KBM-7 (cell line): ENCODE data around the gene SPATA24.
A peak's percentile ranks its signal among the peaks of the same experiment; 100 is the strongest.

ENCODE experiments used
- DNase-seq: peaks from one replicate; pipeline ENCODE4 v3.0.0-alpha.2; 2015
- in situ Hi-C: fragments of 300-500 bp; cut with MboI; formaldehyde crosslinking; loops from 2 replicates; pipeline ENCODE4 v1.14.3; 2020; ENCODE audit warnings: low sequenced_read_pairs, low pct_unique_long_range_greater_than_20kb, mixed read lengths

Gene SPATA24

DNA sequence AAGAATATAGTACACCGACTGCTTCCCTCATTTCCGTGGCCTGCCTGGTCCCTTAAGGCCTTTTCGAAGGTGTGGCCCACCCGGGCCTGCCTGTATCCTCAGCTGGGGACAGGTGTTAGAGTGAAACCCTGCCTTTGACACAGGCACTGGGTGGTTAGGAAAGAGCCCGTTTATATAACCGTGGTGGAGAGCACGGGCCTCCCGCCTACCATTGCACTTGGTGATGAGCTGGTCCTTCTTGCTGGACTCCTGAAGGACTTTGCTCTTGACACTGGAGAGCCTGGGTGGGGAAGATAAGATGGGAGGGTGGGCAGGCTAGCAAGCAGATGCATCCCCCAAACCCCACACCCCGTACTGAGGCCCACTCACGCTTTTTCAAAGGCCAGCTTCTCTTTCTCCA lies 2.3 kb downstream of the SPATA24 start:
- DNase-seq: no peak
- in situ Hi-C loops: no loop called here

DNA sequence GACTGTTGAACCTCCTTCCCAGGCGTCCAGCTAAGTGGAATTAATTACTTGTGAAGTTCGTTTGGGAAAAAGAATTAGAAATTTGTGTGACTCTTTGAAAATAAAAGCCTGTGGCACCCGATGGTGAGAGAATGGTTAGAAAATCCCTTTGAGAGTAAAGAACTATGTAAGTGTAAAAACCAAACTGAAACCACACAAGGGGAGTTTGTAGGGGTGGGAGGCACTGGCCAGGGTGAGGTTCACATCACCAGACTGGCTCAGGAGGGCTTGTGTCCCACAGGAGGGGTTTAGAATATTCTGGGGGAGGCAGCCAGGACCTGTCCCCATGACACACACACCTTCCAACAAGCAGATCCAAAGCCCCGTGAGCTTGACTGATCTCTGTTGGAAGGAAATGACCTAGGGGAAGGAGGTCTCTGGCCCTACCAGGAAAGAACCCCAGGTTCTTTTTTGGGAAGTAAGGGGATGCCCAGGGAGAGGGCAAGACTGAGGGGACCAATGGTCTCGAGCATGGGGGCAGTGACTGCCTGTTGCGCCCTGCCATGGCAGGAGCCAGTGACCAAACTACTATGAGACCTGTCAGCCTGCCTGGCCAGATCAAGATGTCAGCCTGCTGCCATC lies 4.3 kb downstream of the SPATA24 start:
- DNase-seq: no peak
- in situ Hi-C loops: no loop called here

DNA sequence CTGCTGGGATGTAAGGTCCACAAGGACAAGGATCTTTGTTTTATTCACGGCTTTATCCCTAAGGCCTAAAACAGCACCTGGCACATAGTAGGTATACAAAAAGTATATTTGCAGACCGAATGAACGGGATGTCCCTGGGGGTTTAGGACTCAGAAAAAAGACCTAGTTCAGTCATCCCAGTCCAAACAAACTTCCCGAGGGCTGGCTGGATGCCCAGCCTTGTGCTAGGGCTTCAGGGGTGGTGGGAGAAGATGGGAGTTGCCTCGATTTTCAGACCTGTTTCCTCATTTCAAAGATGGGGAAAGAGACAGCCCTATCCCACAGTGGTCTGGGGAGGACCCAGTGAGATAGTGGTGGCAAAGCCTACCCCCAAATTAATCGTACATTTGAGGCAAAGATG lies 6.0 kb downstream of the SPATA24 start:
- DNase-seq: no peak
- in situ Hi-C loops: no loop called here

DNA sequence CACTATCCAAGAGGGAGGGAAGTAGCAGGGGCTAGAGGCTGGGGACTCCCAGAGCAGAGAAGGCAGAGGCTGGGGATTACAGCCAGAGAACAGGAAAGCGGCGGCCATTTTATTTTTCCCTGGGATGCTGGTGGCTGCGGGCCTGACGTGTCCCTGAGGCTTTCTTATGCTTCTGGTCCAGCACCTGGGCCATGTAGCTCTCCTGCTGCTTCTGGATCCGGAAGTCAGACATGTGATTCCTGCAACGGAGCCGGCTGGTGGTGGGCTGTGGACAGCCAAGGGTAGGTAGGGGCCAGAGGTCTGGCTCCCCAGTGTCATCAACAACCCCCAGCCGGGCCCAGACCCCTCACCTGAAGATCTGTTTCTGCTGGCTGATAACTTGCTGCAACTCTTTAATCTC lies 7.2 kb downstream of the SPATA24 start:
- in situ Hi-C loops: no loop called here
- no peak for DNase-seq

DNA sequence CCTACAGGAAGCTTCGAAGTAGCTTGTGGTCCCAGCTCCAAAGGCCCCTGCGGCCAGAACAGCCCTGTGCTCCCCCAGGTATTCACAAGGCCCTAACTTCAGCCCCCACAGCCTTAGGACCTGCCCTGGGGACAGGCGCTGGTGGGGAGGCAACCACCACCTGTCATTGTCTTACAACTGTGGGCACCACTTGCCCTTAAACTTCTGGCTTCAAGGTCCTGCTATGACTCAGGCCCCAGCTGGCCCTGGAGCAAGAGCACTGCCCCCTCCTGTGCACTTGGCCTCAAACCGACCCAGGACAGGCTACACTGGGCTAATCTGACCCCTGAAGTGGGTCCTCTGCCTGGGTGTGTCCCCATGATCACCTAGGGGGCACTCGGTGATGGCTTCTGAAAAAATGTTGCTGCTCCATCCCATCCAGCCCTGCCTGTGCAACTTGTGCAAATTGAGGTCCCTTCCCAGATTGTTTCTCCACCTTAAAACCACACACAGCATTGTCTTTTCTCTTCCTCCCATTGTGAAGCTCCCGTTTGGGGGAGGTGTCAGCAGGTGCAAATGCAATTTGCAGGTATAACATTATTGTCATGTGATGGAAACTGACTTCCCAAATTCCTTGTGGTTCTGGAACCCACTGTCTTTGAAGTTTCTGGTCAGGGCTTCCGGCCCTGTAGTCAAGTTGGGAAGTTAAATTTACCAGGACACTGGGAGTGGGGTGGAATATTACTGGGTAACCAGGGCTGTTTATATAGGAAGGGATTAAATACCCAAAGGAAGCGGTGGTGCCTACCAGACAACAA lies 7.8 kb downstream of the SPATA24 start:
- DNase-seq: no peak
- in situ Hi-C loops: no loop called here

DNA sequence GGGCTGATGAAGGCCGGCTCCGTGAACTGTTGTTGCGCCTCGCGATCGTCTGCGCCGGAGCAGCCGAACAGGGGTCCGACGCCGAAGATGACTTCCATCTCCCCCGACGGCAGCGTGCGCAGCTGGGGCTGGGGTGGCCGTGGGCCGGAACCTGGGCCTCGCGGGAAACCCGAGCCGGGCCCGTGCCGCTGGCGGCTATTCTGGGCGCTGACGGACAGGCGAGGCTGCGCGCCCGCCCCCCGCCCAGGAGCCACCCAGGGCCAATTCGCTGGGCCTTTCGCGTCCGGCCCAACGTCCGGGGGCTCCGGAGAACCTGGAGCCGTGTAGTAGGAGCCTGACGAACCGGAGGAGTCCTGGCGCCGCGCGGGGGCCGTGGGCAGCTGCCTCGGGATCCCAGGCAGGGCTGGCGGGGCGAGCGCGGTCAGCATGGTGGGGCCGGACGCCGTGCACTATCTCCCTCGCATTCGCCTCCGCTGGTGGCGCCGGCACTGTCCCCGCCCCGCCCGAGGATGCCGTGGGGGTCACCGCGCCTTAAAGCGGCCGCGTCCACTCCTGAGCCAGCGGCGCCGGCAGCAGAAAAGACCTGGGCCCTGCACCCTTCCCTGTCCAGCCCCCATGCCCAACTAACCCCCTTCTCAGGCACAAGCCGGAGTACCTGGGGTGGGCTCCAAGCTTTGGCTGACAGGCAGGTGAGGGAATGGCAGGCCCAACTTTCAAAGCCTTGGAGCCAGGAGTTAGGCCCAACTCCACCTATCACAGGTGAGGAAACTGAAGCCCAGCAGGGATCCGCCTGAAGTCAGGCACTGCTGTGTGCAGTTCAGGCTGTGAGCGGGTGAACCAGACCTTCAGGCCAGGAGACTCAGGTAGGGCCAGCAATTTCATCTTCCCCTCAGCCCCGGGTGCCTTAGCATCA lies 9.0 kb downstream of the SPATA24 start, which contains the start of gene PROB1:
Gene PROB1, minus strand, starts transcription at position 451 of the 913 bp plus-strand sequence. Its CDS starts 23 bp downstream, at position 428.
- in situ Hi-C loops: no loop called here
- DNase-seq: no peak

DNA sequence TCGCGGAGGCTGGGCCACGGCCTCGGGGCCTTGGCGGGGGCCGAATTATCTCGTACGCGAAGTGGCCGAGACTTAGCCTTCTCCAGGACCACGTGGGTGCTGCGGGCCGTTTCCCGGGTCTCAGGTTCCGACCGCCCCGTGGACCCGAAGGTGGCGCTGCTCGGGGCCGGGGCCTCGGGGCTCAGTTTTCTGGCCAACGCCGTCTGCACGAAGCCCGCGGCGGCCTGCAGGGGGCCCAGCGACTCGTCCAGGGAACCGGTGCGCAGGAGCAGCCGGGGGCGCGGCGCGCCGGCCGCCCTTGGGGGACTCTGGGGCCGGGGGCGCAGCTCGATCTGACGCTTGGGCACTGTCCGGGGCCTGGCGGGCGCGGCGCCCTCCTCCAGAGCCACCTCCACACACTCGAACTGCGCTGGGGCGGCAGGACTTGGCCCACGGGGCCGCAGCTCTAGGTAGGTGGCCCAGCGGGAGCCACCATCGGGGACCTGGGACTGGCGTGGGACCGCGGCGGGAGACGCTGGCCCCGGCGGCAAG lies 9.7 kb downstream of the SPATA24 start:
- in situ Hi-C loops: no loop called here

DNA sequence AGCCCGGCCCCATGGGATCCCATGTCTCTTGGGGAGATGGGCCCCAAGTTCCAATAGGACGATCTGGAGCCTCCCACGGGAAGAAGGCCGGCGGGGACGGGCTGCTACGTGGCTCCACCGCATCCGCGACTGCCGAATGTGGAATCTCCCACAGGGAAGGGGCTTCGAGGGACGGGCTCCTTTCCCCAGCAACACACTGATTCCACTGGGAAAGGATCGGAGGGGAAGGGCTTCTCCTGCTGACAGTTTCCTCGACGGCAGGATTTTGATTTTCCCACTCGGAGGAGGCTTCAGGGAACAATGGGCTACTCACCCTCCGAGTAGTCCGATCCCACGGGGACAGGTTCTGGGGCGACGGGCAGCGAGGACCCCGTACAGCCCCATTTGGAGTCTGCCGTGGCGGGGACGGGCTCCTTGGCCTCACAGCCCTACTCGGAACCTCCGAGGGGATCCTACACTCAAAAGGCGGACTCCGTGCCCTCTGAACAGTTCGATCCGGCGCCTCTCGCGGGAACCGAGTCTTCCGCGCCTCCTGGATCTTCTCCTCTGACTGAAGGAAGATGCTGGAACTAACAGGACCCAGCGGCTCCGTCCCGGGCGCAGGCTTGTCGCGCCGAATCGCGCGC lies 10.3 kb downstream of the SPATA24 start:
- DNase-seq: no peak
- in situ Hi-C loops: no loop called here

More for the DNA sequence above, 9.7 kb downstream of the SPATA24 start:
- no peak for DNase-seq

DNA sequence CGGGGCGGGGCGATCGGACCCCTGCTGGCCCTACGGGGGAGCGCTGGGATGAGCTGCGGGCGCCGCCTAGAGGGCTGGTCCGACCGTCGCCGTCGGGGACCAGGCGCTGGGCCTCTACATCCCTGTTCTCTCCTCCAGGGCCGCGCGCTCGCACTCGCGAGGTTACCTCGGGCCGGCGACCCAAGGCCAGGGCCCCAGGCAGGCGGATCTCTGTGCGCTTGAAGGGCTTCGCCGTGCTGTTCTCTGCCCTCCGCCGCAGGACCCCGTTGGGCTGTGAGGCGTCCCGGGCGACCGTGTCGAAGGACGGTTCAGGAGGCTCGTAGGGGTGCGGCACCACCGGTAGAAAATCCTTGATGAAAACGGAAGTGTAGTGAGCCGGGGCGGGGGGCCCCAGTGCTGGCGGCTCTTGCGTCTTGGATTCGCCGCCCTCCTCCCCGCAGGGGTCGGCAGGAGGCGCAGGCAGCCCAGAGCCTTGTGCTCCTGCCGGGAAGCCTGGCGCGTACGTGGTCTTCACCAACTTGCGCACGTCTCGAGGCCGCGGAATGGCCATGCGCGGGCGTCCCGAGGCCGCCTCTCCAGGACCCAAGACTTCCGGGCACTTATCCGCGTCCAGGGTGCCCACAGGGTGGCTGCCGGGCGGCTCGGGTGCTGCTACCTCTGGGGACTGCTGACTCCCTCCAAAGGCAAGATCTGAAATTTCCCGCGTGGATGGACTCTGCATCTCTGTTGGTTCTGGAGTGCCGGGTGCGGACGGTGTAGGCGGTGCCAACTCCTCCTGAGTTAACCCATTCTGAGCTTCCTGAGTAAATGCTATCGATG lies 11.0 kb downstream of the SPATA24 start:
- in situ Hi-C loops: no loop called here
- DNase-seq: peak; percentile 95

DNA sequence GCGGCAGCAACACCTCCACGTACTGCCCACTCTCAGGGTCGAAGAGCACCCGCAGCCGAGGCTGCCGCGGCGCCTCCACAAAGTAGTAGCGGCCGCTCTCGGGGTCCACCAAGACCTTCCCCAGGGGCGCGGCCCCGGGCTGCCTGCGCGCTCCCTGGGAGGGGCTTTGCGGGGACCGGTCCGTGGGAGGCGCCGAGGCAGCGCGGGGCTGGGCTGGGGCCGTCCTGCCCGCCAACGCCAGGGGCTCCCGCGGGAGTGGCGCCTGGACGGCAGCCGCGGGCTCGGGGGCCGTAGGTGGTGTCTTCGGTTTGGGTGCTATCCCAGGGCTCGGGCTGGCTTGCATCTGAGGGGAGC lies 11.6 kb downstream of the SPATA24 start:
- no peak for DNase-seq

DNA sequence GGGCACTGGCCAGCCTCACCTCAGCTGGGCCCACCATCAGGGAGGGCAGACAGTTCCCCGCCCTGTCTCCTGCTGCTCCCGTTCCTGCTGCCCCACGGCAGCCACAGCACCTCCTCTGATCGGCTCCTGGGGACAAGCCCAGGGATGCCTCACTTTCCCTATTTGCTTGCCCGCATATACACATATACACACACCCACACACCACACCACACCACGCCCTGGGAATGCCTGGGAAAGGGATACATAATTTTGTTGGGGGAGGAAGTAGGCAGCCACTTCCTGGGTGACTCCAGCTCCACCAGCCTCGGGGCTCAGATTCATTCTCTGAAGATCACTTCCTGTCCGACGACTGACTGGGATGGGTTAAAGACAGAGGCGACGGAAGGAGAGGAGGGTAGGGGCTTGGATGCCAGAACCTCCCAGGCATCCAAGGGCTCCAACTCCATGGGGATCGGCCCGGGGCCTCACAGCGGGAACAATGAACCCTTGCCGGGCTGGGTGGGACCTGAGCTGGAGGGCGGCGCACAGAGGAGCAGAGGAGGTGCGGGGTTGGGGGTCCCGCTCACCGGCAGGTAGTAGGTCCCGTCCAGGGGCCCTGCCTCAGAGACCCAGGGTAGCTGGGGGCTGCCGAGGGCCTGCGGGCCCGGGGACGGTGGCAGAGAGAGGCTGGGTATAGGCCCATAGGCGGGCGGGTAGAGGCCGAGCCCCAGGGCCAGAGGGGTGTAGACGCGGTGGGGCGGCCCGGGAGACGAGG lies 12.1 kb downstream of the SPATA24 start:
- no peak for DNase-seq
- in situ Hi-C loops: no loop called here

More for the DNA sequence above, 11.6 kb downstream of the SPATA24 start:
- in situ Hi-C loops: no loop called here

DNA sequence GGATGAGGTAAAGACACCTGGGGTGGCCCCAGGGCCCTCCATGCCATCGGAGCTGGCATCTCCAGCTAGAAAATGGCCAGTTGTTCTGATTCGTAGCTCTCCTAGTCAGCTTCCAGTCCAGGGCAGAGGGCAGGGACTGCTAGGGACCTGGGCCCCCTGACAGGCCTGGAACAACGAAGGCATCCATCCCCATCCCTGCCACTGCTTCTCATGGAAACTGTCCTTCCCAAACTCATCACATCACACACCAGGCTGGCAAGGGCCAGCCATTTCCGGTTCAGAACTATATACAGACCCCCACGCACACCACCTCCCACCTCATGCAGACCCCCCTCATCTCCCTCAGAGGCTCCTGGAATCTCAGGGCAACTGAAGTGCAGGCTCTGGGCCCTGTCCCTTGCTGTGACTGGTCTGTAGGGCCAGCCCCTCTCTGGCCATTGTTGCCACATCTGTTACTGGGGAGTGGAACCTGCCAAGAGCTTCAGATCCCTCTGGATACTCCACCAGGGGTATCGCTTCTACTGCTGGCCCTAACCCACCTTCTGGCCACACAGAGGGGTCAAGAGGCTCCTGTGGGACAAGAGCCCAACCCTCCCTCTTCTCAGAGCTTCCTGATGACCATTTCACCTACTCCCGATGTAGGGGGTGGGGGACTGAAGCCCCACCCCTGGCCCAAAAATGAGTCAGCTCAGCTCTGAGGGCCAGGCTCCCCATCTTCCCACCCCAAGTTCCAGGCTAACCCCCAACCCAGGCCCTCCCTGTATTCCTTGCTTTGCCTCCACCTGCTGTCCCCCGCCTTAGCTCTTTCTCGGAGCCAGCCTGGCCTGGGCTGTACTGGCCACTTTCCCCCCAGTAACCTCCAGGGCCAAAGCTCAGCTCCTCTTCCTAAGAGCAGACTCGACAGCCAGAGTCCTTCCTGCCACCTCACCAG lies 13.0 kb downstream of the SPATA24 start:
- DNase-seq: no peak
- in situ Hi-C loops: no loop called here

DNA sequence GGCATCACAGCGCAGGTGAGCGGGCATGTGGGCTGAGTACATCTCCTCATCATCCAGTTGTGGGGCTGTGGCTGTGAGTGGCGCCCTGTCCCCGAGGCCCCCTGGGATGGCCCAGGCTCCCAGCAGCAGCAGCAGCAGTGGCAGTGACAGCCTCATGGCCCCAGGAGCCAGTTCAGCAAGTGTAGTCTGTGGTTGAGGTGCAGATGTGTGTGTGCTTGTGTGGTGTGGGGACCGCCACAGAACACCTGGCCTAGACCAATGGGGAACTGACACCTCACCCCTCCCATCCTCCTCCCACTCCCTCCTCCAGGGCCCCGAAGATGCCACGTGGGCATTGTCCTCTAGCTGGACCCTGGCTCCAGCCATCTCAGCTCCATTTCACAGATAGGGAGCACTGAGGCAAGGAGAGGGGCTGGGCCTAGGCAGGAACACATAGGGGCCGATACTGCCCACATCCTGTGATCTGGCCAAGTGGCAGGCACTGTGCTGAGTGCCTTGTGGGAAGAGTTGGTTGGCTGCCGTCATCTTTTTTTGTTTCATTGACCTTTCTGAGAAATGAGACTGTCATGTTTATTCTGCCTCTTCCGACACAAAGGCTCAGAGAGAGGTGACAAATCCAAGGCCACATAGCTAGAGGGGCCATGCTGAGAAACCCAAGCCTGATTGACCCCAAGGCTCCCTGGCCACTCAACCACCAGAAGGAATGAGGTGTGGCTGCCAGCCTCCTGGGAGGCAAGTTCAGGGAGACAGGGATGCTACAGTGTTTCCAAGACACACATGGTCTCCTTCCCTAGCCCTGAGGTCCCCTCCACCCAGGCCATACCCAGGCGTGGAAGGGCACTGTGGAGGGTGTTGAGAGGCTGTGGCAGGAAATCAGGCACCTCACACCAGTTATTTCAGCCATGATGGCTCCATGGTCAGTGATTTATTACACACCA lies 13.9 kb downstream of the SPATA24 start, which contains the start of gene MZB1:
Gene MZB1, minus strand, starts transcription at position 213 of the 938 bp plus-strand sequence. Its CDS starts 57 bp downstream, at position 156.
- in situ Hi-C loops: no loop called here
- DNase-seq: peak; percentile 48

DNA sequence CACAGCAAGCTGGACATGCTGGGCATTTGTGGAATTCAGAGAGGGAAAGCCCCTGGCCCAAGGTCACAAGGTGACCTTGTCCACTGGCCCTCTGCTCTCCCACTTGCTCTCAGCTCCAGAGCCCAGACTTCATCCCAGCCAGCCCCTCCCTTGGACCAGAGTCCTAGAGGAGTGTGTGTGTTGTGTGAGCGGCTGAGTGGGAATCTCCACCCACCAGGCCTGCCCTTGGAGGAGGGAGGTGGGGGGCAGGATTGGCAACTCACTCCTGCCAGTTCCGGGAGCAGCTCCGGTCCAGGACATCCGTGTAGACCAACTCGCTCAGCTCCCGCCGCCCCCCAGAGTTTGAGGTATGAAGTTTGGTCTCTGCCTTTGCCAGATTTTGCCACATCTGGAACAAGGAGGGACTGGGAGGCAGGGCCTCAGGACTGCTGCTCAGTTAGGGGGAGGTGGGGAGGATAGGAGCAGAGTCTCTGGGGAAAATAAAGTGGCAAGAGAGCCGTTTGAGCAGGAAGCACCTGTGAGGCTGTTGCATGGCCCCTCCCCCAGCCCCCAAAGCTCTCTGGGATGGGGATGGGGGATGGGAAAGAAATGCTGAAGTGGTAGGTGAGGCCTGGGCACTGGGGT lies 15.6 kb downstream of the SPATA24 start:
- DNase-seq: peak; percentile 90
- in situ Hi-C loops: no loop called here

DNA sequence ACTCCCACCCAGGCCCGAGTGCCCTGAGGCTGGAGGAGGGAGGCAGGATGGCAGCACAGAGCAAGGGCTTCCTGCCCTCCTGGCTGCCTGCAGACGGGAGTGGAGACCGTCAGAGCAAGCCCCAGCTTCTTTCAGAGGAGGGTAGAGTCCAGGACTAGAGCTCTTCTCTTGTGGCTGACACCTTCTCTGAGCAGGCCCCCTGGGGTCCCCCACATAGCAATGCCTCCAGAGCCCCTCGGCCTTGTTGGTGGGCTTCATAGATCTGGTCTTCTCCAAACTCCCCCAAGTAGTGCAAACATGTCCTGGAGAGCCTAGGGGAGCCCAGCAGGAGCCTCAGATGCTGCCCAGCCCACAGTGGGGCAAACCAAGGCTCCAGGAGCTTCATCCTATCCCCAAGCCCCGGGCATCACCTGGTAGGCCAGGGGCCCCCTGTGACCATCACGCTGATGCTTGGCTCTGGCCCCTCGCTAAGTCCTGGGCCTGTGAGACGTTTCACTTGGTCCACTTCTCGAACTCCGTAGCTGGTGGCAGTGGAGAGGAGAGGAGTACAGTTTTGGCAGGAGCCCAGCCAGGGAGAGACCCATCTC lies 16.2 kb downstream of the SPATA24 start:
- in situ Hi-C loops: no loop called here
- peak; percentile 24 for DNase-seq
